ENCODE results near the gene MAPK8. TPM values are rescaled to one million over a fixed set of nuclear protein-coding genes. Genes with fewer than 3 reads are reported as not detected.

The MAPK8 gene
- total and polyA plus RNA-seq, 9 of the 15 experiments (the other 6 are each of a cell fraction or from before 2014, with no cell fraction given): 6.4 to 159 (median 71.0) TPM

DNA sequence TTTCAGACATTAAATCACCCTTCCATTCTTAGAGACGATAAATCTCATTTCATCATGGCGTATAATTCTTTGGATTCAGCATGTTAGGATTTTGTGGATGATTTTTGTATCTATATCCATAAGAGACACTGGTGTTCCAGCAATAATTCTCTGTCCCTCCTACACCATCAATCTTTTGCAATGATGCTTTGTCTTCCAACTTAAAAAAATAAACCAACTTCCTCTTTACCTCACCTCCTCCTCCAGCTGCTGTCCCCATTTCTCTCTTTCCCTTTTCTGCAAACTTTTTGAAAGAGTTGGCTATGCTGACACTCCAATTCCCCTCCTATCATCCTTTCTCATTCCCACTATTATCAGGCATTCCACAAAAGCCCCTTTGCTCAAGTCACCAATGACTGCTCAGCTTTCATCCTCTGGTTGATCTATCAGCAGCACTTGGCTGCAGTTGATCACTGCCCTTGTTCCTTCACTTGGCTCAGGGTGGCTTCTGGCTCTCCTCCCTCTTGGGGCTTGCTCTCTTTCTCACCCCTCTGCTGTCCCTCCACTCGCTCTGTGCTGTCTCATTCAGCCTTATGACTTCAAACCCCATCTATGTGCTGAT is 168.4 kb downstream of the MAPK8 start (continued):
- no peak for TF ChIP-seq GABPB2 (CRISPR knock-in tag; conservative IDR thresholded peaks at IDR 0.05)
- no peak for TF ChIP-seq MBD1 (CRISPR knock-in tag; IDR thresholded peaks at IDR 0.05)
- TF ChIP-seq DACH1 (IDR thresholded peaks at IDR 0.05; ENCODE audit: partially characterized antibody): no peak
- TF ChIP-seq MLLT1 (IDR thresholded peaks at IDR 0.05): peak; percentile 33 to 59; a peak in 1 of 4 replicates
- no peak for TF ChIP-seq SREBF2 (CRISPR knock-in tag; IDR thresholded peaks at IDR 0.05)
- no peak for TF ChIP-seq KDM5B (IDR thresholded peaks at IDR 0.05; ENCODE audit: insufficient replicate concordance, low read depth, low read length)
- TF ChIP-seq MEF2D (tag; conservative IDR thresholded peaks at IDR 0.05; ENCODE audit: low read depth): no peak
- no peak for TF ChIP-seq RB1 (IDR thresholded peaks at IDR 0.05; ENCODE audit: low read depth)
- no peak for TF ChIP-seq LEF1 (IDR thresholded peaks at IDR 0.05)
- no peak for TF ChIP-seq ZNF41 (CRISPR knock-in tag; conservative IDR thresholded peaks at IDR 0.05)
- peak; percentile 73 for TF ChIP-seq NCOA4 (IDR thresholded peaks at IDR 0.05; ENCODE audit: partially characterized antibody)
- TF ChIP-seq ESRRB (CRISPR knock-in tag; IDR thresholded peaks at IDR 0.05; ENCODE audit: borderline replicate concordance): no peak
- peak; percentile 21; the same call in 1 of the 2 replicates for TF ChIP-seq ZNF316 (IDR thresholded peaks at IDR 0.05)
- no peak for TF ChIP-seq POLR2G (IDR thresholded peaks at IDR 0.05; ENCODE audit: low read depth, low read length)
- TF ChIP-seq ZBTB49 (CRISPR knock-in tag; IDR thresholded peaks at IDR 0.05; ENCODE audit: borderline replicate concordance): no peak
- TF ChIP-seq ZNF592 (IDR thresholded peaks at IDR 0.05): peak; percentile 16; the same call in 1 of the 2 replicates
- TF ChIP-seq NBN (IDR thresholded peaks at IDR 0.05; ENCODE audit: low read depth): 0 out of 2 replicates have a peak, but pooled peaks have one; percentile 18
- TF ChIP-seq ZNF175 (CRISPR knock-in tag; IDR thresholded peaks at IDR 0.05; ENCODE audit: low read depth): no peak
- TF ChIP-seq NFIC (IDR thresholded peaks at IDR 0.05): no peak

Measured in K562 (cell line).